ENCODE measurements around the gene AIFM1. TPM values are rescaled to one million over a fixed set of nuclear protein-coding genes. Genes with fewer than 3 reads are reported as not detected.

The AIFM1 gene
- total RNA-seq: 14.1 TPM
- polyA plus RNA-seq (ENCODE audit: insufficient read depth in 1 of 8, insufficient read length in 8 of 8, low replicate concordance in 1 of 8): 10 to 100 TPM; 22.2 to 27.8 (median 25.0) TPM
- long read RNA-seq, donor 1, partial matches to known transcripts: 0 of 5 reads
- long read RNA-seq, donor 1, other reads (novel, unspliced or antisense): 0 of 5 reads
- long read RNA-seq, donor 2: 0 reads
- long read RNA-seq, donor 3, transcript AIFM1-201 (16 exons, 2,260 nt): major isoform, 8 of 8 reads
- long read RNA-seq, donor 3, partial matches to known transcripts: 0 of 8 reads
- long read RNA-seq, donor 3, other reads (novel, unspliced or antisense): 0 of 8 reads
- long read RNA-seq, donor 4, partial matches to known transcripts: 0 of 3 reads
- long read RNA-seq, donor 4, other reads (novel, unspliced or antisense): 0 of 3 reads
- long read RNA-seq, donor 5, transcript AIFM1-201 (16 exons, 2,260 nt): major isoform, 9 of 9 reads
- long read RNA-seq, donor 5, partial matches to known transcripts: 0 of 9 reads
- long read RNA-seq, donor 5, other reads (novel, unspliced or antisense): 0 of 9 reads
- long read RNA-seq, donor 6, partial matches to known transcripts: 0 of 5 reads
- long read RNA-seq, donor 6, other reads (novel, unspliced or antisense): 0 of 5 reads
- long read RNA-seq, donor 7, partial matches to known transcripts: 0 of 3 reads
- long read RNA-seq, donor 7, other reads (novel, unspliced or antisense): 0 of 3 reads
- long read RNA-seq, donor 8, transcript AIFM1-201 (16 exons, 2,260 nt): major isoform, 5 of 5 reads
- long read RNA-seq, donor 8, partial matches to known transcripts: 0 of 5 reads
- long read RNA-seq, donor 8, other reads (novel, unspliced or antisense): 0 of 5 reads
- long read RNA-seq, donor 9, partial matches to known transcripts: 0 of 3 reads
- long read RNA-seq, donor 9, other reads (novel, unspliced or antisense): 0 of 3 reads
- long read RNA-seq, donor 10, transcript AIFM1-201 (16 exons, 2,260 nt): major isoform, 6 of 6 reads
- long read RNA-seq, donor 10, partial matches to known transcripts: 0 of 6 reads
- long read RNA-seq, donor 10, other reads (novel, unspliced or antisense): 0 of 6 reads
- long read RNA-seq, donor 11, partial matches to known transcripts: 0 of 3 reads
- long read RNA-seq, donor 11, other reads (novel, unspliced or antisense): 0 of 3 reads

DNA sequence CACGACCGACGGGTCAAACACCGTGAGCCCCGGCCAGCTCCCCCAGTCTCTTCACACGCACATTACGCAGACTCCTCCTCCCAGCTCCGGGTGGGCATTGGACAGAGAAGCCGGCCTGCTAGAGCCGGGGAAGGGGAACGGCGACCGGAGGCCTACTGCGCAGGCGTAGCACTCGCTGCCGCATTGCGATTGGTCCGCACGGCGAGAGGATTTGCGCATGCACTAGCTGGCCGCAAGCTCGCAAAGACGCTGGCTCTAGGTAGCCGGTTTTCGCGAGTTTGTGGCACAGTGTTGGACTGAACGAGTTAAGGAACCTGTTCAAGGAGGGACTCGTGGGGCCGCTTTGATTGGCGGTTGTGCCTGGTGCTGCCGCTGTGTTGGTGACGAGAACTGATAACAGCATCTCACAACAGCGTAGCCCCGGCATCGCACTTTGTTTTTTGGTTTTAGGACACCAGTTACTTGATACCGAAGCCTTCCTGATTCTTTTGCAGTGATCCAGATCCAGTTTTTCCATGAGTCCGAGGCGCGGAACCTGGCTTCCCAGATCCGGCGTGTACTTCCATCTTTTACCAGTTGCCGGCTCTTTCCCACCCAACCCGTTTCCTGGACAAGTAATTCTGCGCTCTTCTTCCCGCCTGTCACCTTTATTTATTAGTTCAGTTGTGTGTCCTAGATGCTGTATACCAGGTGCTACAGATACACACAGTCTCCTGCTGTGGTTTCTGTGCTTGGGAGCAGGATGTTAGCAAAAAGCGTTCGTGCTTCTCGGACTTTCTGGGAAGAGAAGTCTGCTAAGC lies at the start of gene AIFM1:
Gene AIFM1 (minus strand): TSS at position 139 of the 800 bp plus-strand sequence. CDS start 185 bp downstream, outside the sequence.
- Histone ChIP-seq H3K4me1 (ENCODE audit: control insufficient read depth, insufficient read depth, low read length) (peaks cover 3% of the 10 kb centered on the region), H3K27me3 (ENCODE audit: control insufficient read depth, insufficient read depth, low read length) (peaks cover 10% of the 10 kb centered on the region), H3K36me3 (ENCODE audit: control insufficient read depth, insufficient read depth, low read length) (no peaks in the 10 kb centered on the region), H3K4me3 (ENCODE audit: low read length) (peak within 1 kb of the TSS; percentile 61), H3K27ac (ENCODE audit: low read length) (peak within 1 kb of the TSS; percentile 99), H3K9me3 (replicated peaks; ENCODE audit: control insufficient read depth, low read depth, low read length) (no peaks in the 10 kb centered on the region)
- 33% methylated on average over 36 of the region's 50 CpGs for WGBS (ENCODE audit: insufficient coverage)
- DNase-seq: peak; percentile 97

DNA sequence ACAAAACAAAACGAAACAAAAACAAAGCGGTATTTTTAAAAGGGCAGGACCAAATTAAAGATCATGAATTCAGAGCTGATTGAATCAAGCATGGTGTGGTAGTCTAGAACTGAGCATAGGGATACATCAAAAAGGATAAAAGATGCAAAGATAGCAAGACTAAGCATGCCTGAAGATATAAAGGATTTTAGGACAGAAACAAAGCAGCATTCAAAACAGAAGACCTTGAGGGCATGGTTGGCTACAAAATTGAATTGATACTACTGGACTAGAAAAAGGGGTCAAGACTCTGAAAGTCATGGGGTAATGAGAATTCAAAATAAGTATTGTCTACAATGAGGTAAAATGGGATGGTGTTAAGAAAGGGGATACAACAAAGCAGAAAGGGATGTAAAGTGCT lies 47.7 kb upstream of the AIFM1 start:
- no peak overlapping the region for H3K27ac ChIP-seq (ENCODE audit: low read length)
- no peaks in the 10 kb centered on the region for H3K4me1 ChIP-seq (ENCODE audit: control insufficient read depth, insufficient read depth, low read length)
- no peak overlapping the region for H3K4me3 ChIP-seq (ENCODE audit: low read length)
- no peaks in the 10 kb centered on the region for H3K27me3 ChIP-seq (ENCODE audit: control insufficient read depth, insufficient read depth, low read length)
- WGBS (ENCODE audit: insufficient coverage): no CpG with 5 or more reads among the region's 2 CpGs
- no peak for DNase-seq
- peaks cover 15% of the 10 kb centered on the region for H3K36me3 ChIP-seq (ENCODE audit: control insufficient read depth, insufficient read depth, low read length)
- H3K9me3 ChIP-seq (replicated peaks; ENCODE audit: control insufficient read depth, low read depth, low read length): no peaks in the 10 kb centered on the region

DNA sequence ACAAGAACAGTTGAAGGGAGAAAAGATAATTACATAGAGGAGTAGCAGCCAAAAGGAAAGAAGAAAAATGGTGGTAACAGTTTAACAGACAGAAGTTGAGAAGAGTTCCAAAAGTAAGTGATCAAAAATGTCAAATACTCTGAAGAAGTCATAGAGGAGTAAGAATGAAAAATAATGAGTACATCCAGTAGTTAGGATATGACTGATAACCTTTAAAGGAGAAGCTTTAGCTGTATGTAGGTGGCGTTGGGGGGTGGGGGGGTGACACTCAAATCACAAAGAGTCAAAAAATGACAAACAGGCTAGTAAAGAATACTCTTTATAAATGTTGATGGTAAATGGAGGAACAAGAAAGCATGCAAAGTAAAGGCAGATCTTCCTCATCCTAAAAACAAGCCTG lies 46.7 kb upstream of the AIFM1 start:
- Histone ChIP-seq H3K27me3 (ENCODE audit: control insufficient read depth, insufficient read depth, low read length) (no peaks in the 10 kb centered on the region), H3K36me3 (ENCODE audit: control insufficient read depth, insufficient read depth, low read length) (peaks cover 15% of the 10 kb centered on the region), H3K27ac (ENCODE audit: low read length) (no peak overlapping the region), H3K4me1 (ENCODE audit: control insufficient read depth, insufficient read depth, low read length) (no peaks in the 10 kb centered on the region), H3K9me3 (replicated peaks; ENCODE audit: control insufficient read depth, low read depth, low read length) (no peaks in the 10 kb centered on the region), H3K4me3 (ENCODE audit: low read length) (no peak overlapping the region)
- WGBS (ENCODE audit: insufficient coverage): no CpG with 5 or more reads among the region's 1 CpG
- no peak for DNase-seq

DNA sequence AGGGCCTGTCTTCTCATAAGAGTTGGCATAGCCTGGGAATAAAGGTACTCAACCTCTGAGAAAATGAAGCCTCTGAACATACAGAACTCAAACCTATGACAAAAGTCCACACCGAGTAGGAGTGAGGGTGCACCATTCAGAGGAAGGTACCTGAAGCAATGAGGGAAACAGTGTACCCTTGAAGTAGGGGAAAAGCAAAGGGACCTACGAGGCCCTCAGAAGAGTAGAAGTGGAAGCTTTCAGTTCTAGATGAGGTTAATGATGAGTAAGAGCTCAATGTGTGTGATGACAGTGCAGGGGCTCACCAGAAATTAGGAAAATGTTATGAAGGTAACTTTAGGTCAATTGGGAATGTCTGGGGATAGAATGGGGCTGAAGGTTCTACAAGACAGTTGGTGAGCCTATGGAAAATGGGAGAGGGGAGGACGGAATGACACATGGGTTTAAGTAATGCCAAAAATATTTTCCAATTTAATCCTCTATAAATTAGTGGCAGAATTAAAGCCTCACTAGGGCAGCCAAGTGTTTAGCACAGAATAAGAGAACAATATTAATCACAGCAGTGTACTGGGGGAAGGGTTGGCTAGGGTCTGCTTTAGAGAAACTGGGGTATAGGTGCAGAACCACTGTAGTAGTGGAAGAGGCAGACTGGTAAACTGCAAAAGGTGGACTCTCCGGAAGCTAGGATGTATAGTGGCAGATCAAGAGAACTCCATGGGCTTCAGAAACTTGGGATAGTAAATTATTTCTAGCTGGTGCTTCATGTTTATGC lies 46.0 kb upstream of the AIFM1 start:
- 88% methylated on average over 3 of the region's 4 CpGs for WGBS (ENCODE audit: insufficient coverage)
- Histone ChIP-seq H3K27me3 (ENCODE audit: control insufficient read depth, insufficient read depth, low read length) (no peaks in the 10 kb centered on the region), H3K36me3 (ENCODE audit: control insufficient read depth, insufficient read depth, low read length) (peaks cover 19% of the 10 kb centered on the region), H3K27ac (ENCODE audit: low read length) (no peak overlapping the region), H3K9me3 (replicated peaks; ENCODE audit: control insufficient read depth, low read depth, low read length) (no peaks in the 10 kb centered on the region), H3K4me1 (ENCODE audit: control insufficient read depth, insufficient read depth, low read length) (no peaks in the 10 kb centered on the region), H3K4me3 (ENCODE audit: low read length) (no peak overlapping the region)
- no peak for DNase-seq

DNA sequence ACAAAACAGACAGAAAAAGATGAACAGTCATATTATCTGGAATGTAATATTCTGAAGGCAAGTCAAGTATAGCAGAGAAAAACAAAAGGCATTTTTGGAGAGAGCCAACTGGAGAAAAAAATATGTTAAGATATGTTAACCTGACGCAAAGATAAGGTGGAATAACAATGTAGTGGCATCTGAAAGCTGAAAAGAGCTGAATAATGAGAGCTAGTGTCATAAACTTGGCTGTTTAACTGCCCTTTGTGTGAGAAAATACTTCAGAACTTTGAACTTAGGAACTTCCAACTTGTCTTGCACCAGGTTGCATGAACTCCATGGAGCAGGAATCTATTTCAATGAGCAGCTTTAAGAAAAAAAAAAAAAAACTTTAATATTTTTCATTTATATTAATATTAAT lies 39.0 kb upstream of the AIFM1 start:
- 73% methylated on average over 1 of the region's 1 CpG for WGBS (ENCODE audit: insufficient coverage)
- DNase-seq: no peak
- Histone ChIP-seq H3K9me3 (replicated peaks; ENCODE audit: control insufficient read depth, low read depth, low read length) (no peaks in the 10 kb centered on the region), H3K27ac (ENCODE audit: low read length) (no peak overlapping the region), H3K27me3 (ENCODE audit: control insufficient read depth, insufficient read depth, low read length) (no peaks in the 10 kb centered on the region), H3K36me3 (ENCODE audit: control insufficient read depth, insufficient read depth, low read length) (peaks cover 8% of the 10 kb centered on the region), H3K4me1 (ENCODE audit: control insufficient read depth, insufficient read depth, low read length) (no peaks in the 10 kb centered on the region), H3K4me3 (ENCODE audit: low read length) (no peak overlapping the region)

DNA sequence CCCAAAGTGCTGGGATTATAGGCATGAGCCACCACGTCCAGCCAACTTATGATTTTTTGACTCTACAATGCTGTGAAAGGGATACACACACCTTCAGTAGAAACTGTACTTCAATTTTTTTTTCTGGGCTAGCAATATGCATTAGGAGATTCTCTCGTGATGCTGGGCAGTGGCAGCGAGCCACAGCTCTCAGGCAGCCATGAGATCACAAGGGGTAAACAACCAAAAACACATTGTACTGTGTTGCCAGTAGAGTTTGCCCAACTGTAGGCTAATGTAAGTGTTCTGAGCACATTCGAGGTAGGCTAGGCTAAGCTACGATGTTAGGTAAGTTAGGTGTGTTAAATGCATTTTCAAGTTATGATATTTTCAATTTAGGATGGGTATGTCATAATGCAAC lies 31.8 kb upstream of the AIFM1 start:
- Histone ChIP-seq H3K4me1 (ENCODE audit: control insufficient read depth, insufficient read depth, low read length) (no peaks in the 10 kb centered on the region), H3K9me3 (replicated peaks; ENCODE audit: control insufficient read depth, low read depth, low read length) (no peaks in the 10 kb centered on the region), H3K36me3 (ENCODE audit: control insufficient read depth, insufficient read depth, low read length) (no peaks in the 10 kb centered on the region), H3K27me3 (ENCODE audit: control insufficient read depth, insufficient read depth, low read length) (peaks cover 2% of the 10 kb centered on the region), H3K4me3 (ENCODE audit: low read length) (no peak overlapping the region), H3K27ac (ENCODE audit: low read length) (no peak overlapping the region)
- 72% methylated on average over 2 of the region's 5 CpGs for WGBS (ENCODE audit: insufficient coverage)
- no peak for DNase-seq

DNA sequence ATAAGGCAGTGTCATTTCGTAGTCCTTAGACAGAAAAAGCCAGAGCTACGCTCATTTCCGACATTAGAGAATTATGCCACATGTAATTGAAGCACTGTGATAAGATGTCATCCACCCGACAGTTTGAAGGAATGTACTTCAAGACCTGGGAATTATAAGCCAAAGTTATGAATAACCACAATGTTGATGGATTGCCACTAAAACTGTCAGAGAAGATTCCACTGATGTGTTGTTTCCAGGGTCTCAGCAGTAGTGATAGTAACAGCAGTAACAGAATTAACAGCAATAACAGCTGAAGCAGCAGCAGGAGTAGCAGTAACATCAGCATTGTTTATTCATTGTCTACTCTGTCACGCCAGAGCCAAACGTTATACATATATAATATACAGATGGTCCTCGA lies 30.8 kb upstream of the AIFM1 start:
- H3K4me1 ChIP-seq (ENCODE audit: control insufficient read depth, insufficient read depth, low read length): no peaks in the 10 kb centered on the region
- no peak overlapping the region for H3K4me3 ChIP-seq (ENCODE audit: low read length)
- no peak overlapping the region for H3K27ac ChIP-seq (ENCODE audit: low read length)
- 72% methylated on average over 4 of the region's 7 CpGs for WGBS (ENCODE audit: insufficient coverage)
- no peak for DNase-seq
- peaks cover 4% of the 10 kb centered on the region for H3K27me3 ChIP-seq (ENCODE audit: control insufficient read depth, insufficient read depth, low read length)
- no peaks in the 10 kb centered on the region for H3K9me3 ChIP-seq (replicated peaks; ENCODE audit: control insufficient read depth, low read depth, low read length)
- H3K36me3 ChIP-seq (ENCODE audit: control insufficient read depth, insufficient read depth, low read length): no peaks in the 10 kb centered on the region

DNA sequence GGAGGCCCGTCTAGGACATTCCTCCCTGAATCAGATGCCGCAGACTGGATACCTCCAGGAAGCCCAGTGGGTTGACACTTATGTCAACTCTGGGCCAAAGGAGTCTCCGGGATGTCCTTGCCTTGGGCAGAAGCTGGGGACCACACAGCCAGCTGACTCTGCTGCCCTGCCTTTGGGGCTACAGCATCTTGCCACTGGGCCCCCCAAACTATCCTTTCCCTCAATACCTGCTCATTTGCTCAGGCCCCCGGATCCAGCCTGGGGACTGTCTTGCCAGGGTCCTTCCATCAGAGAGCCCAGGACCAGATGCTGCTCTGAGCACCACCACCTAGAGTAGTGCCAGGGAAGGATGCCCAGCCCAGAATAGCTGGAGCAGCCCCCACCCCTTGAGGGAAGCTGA lies 25.2 kb upstream of the AIFM1 start:
- DNase-seq: no peak
- Histone ChIP-seq H3K9me3 (replicated peaks; ENCODE audit: control insufficient read depth, low read depth, low read length) (no peaks in the 10 kb centered on the region), H3K27ac (ENCODE audit: low read length) (no peak overlapping the region), H3K27me3 (ENCODE audit: control insufficient read depth, insufficient read depth, low read length) (peaks cover 6% of the 10 kb centered on the region), H3K4me1 (ENCODE audit: control insufficient read depth, insufficient read depth, low read length) (no peaks in the 10 kb centered on the region), H3K36me3 (ENCODE audit: control insufficient read depth, insufficient read depth, low read length) (no peaks in the 10 kb centered on the region), H3K4me3 (ENCODE audit: low read length) (no peak overlapping the region)
- WGBS (ENCODE audit: insufficient coverage): 88% methylated on average over 3 of the region's 4 CpGs

DNA sequence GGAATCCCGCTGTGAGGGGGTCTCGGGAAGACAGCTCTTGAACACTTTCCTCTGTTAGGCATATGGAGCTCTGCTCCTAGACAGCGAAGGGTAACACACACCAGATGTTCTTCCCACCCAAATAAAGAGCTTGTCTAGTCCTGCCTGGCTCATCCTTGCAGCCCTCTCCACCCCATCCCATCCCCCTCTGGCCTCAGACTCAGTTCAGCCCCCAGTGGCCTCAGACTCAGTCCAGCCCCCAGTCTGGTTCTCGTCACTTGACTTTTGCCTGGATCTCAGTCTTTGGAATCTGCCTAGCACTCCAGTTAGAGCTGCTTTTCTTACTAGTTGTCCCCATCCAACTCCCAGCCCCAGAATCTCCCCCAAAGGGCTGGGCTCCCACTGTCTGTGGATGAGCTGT lies 21.0 kb upstream of the AIFM1 start:
- DNase-seq: peak; percentile 69

More for the DNA sequence above, 21.0 kb upstream of the AIFM1 start:
- Histone ChIP-seq H3K4me1 (ENCODE audit: control insufficient read depth, insufficient read depth, low read length) (no peaks in the 10 kb centered on the region), H3K9me3 (replicated peaks; ENCODE audit: control insufficient read depth, low read depth, low read length) (no peaks in the 10 kb centered on the region), H3K4me3 (ENCODE audit: low read length) (no peak overlapping the region), H3K27ac (ENCODE audit: low read length) (no peak overlapping the region), H3K27me3 (ENCODE audit: control insufficient read depth, insufficient read depth, low read length) (peaks cover 4% of the 10 kb centered on the region), H3K36me3 (ENCODE audit: control insufficient read depth, insufficient read depth, low read length) (no peaks in the 10 kb centered on the region)
- 48% methylated on average over 2 of the region's 4 CpGs for WGBS (ENCODE audit: insufficient coverage)

Measured in muscle of leg (tissue), 16 donors.